Femur (tissue), 1 donor: ENCODE measurements around the gene TSKS.
"Not testable (repeated sequence)": the region's sequence is repeated elsewhere in the genome, so short reads cannot be mapped to it uniquely, and the experiment has no call there.

Experiments used
- DNase-seq: peaks from one replicate; pipeline ENCODE4 v3.0.0-alpha.2; 2017

The TSKS gene

DNA sequence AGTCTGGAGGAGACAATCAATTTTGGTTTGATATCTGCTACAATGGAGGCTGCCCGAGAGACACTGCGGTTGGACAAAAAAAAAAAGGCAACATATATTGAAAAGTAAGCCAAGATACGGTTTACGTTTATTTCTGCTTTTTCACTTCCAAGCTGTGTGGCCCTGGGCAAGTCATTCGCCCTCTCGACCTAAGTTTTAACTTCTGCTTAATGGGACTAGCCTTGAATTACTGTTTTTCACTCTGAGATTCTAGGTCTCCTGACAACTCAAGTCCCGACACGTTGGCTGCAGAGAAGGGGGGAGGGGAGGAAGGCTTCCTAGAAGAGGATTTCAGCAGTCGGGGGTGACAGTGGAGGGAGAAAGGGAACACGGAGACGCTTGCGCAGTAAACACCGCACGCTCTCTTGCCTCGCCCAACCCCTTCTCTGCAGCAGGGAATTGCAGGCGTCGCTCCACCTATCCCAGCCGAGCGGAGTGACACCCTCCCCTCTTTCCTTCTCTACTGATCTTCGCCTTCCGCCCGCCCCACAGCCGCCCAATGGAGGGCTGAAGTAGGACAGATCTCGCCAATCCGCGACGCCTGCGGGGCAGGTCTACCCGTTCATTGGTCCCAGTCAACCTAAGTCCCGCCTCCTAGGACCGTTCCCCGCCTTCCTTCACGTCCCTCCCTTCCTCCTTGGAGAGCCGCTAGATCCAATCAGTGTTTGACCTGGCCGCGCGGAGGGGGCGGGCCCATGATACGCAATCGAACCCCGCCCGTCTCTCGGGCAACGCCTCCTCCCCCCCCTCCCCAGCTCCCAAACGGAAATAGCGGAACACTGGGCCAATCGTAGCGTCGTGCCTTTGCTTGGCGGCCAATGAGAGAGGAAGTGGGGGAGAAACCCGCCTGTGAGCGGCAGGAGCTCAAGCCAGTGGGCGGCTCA lies 3.2 kb upstream of the TSKS start:
- DNase-seq: peak; percentile 100

DNA sequence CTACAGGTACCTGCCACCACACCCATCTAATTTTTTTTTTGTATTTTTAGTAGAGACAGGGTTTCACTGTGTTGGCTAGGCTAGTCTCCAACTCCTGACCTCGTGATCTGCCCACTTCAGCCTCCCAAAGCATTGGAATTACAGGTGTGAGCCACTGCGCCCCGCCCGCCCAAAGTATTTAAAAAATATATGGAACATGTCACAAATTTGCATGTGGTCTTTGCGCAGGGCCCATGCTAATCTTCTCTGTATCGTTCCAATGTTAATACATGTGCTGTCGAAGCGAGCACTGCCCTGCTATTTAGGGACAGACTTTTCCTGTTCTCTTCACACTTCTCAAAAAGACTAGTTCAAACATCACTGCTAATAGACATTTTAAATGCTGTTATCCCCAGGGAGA lies 1.2 kb upstream of the TSKS start:
- no peak for DNase-seq

DNA sequence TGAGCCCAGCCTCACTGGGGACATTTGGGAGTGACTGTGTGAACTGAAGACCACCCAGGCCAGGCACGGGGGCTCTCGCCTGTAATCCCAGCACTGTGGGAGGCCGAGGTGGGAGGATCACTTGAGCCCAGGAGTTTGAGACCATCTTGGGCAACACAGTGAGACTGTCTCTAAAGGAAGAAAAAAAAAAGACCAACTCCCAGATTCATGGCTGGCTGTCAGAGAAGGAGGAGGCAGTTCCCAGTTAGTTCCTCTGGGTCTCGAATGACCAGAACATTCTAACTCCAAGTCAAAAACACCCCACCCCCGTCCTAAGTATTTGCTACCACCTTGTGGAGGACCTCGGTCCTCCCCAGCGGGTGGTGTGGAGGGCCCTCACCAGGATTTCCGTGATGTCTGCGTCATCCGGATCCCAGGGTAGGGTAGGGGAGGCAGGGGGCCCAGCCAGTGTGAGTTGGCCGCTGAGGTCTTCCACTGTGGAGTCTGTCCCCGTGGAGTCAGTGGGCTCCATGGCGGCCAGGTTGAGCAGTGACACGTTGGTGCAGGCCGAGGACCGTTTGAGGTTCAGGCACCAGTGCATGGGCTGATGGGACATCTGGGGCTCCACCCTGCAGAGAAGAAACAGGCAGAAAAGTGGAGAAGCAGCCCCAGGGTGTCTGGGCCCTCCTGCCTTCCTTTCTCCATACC lies 1.3 kb downstream of the TSKS start:
- peak; percentile 58 for DNase-seq

DNA sequence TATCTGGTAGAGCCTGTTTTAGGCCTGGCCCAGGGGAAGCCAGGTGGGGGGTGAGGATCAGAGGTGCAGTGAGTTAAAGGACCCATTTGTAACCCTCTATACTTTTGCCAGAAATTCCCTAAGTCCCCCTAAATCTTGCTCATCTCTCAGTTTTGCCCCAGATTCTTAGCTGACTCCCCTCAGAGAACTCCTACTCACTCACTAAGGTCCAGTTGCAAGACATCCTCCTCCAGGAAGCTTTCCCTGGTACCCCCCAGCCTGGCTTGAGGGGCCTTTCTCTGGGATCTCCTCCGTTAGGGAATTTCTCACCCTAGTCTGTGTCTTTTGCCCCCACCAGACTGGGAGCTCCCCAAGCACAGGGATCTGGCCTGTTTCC lies 1.9 kb downstream of the TSKS start:
- DNase-seq: no peak

DNA sequence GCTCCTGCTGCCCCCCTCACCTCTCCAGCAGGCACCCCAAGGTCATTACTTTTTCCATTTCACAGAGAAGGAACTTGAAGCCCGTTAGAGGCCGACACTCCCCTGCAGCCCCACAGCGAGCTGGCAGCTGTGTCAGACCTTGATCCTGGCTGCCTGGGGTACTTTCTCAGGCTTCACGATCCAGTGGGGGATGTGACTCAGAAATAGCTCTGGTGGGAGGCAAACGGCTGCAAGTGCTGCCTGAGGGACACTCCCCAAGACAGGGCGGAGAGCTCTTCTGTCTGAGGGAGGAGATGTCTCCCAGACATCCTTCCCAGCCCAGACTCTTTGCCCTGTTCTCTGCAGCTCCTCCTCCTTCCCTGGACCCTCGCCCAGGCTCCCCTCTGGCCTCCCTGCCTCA lies 4.8 kb downstream of the TSKS start:
- no peak for DNase-seq

DNA sequence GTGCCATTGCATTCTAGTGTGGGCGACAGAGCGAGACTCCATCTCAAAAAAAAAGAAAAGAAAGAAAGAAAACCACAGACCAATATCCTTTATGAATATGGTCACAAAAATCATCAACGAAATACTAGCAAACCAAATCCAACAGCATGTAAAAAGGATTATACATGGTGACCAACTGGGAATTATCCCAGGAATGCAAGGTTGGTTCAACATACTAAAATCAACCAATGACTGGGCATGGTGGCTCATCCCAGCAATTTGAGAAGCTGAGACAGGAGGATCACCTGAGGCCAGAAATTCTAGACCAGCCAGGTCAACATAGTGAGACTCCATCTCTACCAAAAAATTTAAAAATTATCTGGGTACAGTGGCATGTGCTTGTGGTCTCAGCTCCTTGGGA lies 7.2 kb downstream of the TSKS start:
- no peak for DNase-seq

DNA sequence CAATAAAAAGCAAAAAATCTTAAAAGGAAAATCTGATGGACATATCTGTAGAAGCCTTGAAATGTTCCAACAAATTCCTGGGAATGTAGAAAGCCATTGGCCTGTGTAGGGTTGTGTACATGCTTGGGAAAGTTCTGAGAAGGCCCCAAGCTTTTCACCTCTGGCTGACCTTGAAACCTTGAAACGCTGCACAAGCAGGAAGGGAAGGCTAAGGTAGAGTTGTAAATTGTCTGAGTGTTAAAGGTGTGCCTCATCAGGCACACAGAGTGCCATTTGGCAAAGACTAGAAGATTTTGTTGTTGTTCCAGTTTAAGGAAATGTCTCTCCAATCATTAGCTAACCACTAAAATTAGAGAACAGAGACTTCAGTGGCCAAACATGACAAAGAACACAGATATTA lies 10.4 kb downstream of the TSKS start:
- DNase-seq: no peak

DNA sequence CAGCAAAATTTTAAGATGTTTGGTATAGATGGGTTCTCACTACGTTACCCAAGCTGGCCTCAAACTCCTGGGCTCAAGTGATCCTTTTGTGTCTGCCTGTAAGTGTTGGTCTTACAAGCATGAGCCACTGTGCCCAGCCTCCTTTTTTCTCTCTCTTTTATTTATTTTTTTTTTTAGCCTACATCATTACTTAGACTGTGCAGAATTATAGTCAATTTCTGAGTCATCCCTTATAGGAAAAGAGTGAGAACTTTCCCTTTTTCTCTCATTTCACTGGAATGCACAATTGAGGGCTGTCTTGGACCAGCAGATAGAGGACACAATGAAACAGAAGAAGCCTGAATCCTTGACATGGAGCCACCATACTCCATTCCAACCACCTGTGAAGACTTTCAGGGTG lies 13.3 kb downstream of the TSKS start:
- no peak for DNase-seq

DNA sequence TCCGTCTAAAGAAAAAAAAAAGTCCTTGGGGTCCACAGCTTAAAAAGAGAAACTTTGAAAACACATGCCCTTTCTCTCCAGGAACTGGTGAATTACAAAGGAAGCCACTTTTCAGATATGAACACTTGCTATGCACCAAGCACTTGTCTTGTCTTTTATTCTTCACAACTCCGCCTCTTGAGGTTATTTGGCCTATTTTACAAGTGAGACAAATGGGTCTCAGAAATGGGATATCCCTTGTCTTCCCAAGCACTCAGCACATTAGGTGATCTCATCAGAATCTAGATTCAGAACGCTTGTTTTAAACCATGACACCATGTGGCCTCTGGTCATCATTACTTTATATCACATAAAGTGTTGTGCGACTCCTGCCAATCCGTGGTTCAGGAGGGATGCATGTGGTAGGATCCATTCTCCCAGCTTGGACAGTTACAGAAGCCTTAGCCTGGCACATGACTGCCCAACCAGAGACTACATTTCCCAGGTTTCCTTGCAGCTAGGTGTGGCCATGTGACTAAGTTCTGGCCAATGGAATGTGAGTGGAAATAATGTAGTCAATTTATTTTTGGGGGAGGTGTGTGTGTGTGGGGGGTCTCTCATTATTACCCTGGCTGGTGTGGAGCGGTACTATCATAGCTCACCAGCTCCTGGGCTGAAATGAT lies 13.9 kb downstream of the TSKS start:
- no peak for DNase-seq

DNA sequence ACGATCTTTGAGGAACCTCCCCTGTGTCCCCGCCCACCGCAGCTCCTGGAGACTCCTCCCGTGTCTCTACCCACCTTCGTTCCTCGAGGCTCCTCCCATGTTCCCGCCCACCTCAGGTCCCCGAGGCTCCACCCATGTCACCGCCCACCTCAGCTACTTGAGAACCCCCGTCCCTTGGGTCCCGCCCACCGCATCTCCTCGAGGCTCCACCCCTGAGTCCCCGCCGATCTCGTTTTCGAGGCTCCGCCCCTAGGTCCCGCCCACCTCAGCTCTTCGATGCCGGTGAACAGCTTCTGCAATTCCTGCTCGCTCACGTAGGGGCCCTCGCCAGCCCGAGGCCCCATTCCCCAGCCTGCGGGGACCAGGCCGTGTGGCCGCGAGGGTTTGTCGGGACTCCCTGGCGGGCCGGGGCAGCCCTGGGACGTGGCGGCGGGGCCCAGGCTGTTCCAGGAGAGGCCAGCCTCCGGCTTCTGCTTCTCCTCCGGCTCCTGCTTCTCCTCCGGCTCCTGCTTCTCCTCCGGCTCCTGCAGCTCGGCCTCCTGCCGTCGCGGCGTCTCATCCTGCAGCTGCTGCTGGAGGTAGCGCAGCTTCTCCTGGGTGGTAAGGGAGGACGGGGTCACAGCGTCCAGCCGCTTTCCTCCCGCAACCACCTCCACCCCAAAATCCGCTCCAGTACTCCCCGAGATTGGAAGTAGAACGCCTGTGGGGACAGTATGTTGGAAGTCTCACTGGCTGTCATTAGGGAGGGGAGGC lies 16.7 kb downstream of the TSKS start:
- peak; percentile 69 for DNase-seq

DNA sequence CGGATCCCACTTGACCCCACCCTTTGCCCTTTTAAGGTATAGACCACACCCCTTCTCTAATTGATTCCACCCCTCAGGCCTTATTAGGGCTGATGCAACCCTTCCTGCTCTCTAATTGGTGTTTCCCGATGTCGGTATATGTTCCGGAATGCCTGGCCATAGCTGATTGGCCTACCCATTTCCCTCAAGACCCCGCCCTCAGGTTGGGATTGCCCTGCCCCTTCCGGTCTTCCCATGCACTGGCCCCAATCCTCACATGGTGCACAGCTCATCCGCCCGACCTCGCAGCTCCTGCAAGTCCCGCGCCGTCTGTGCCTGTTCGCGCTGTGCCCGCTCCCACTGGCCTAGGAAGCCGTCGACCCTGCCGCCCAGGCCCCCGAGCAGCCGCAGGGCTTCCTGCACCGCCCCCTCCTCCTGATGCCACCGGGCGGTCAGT lies 18.1 kb downstream of the TSKS start:
- no peak for DNase-seq

DNA sequence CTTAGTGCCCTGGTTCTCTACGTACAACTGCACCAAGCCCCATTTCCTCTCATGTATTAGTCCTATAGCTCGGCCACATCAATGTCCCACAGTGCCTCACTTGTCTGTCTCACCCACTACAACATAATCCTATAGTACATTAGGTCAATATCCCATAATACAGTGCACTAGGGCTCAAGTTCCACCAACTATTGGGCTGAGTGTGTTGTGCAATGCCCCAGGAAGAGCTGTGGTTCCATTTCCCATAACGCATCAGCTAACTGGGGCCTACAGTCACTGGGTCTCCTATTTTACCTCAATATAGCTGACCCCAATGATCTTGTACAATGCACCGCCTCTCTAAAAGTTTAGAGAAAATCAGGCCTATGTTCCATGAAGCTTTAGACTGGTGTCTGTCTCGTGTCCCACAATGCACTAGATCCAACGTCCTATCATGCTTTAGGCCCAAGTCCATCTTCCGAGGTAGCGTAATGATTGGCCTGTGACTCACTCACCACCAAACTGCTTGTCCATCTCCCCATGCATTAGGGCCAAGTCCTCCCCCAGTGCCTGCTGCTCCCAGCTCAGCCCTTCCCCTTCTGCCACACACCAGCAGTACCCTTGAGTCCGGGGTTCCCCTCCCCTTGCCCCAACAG lies 21.8 kb downstream of the TSKS start:
- DNase-seq: no peak

DNA sequence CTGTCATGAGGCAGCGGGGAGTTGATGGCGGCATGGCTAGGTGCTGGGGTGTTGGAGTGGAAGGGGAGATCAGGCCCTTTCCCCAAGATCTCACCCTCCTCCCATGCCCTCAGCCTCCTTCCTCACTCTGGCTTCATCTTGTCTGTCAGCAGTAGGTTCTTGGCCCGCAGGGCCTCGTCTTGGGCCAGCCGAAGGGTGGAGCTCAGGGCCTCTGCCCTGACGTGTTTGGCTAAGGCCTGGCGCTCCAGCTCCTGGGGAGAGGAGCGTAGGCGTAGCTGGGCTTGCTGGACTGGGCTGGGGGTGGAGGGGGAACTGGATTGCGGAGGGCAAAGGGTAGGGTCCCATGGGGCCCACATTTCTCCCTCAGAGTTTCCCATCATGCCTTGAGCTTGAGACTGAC lies 23.2 kb downstream of the TSKS start:
- no peak for DNase-seq

DNA sequence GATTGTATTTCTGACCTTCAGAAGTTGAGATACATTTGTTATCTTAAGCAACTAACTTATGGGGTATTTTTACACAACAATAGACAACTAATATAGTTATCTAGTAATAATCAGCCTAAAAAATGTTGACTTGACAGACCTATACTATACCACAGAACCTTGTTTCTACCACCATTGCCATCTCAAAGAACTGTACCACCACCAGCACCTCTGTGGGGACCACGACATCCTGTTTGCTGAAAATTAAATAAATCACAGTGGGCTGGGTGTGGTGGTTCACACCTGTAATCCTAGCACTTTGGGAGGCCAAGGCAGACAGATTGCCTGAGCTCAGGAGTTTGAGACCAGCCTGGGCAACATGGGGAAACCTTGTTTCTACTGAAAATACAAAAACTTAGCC lies 24.0 kb downstream of the TSKS start:
- DNase-seq: no peak

DNA sequence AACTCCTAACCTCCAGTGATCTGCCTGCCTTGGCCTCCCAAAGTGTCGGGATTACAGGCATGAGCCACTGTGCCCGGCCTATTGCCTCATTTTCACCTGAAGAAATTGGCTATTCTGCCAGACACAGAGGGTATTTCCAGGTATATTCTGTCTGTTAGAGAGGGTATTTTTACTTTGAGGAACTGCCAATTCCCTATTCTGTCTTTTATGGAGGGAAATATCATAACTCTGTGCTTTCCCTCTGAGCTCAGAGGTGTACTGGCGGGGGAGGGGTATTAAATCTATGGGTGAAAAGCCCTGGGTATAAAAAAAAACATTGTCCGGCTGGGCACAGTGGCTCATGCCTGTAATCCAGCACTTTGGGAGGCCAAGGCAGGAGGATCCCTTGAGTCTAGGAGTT lies 24.8 kb downstream of the TSKS start:
- no peak for DNase-seq

DNA sequence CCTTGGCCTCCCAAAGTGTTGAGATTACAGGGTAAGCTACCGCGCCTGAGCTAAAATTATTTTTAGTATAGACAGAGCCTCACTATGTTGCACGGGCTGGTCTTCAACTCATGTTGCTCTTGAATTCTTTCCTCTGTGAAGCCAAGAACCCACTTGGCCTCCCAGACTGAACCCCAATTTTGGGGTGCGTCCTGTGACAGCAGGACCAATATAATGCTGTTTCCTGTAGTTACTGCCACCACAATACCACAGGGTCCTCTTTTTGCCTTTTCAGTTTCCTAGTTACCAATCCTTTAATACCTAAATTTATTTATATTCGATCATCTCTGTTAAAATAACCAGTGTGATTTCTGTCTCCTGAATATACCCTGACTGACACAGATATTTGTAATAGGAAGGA lies 32.9 kb downstream of the TSKS start:
- no peak for DNase-seq

DNA sequence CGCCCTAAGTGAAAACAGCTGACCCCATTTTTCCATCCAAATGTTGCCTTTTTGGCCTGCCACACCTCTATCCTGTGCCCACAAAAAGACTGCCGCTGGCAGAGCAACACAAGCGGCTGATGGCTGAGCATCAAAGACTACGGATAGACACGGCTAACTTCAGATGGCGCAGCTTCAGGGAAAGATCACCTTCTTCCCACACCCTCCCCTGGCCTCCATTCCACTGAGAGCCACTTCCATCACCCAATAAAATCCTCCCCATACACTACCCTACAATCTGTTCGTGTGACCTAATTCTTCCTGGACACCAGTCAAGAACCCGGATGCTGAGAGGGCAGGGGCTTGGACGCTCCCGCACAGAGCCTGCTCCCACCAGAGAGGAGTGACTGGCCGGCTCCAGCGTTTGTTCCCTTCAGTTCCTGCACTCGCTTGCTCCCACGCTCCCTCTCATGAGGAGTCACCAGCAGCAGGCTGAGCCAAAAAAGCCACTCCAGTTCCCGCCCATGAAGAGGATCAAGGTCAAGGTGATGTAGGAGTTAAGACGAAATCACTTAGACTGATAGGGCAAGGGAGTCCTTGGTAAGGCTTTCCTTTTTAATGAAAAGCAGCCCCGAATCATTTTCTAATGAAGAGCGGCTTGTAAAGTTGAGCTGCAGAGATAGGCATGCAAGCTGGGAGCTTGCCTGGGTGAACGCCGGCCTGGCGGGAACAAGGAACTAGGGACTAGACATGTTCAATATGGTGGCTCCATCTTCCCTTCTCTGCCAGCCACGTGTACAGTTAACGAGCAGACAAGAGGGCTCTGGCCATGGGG lies 35.7 kb downstream of the TSKS start:
- peak; percentile 62 for DNase-seq

DNA sequence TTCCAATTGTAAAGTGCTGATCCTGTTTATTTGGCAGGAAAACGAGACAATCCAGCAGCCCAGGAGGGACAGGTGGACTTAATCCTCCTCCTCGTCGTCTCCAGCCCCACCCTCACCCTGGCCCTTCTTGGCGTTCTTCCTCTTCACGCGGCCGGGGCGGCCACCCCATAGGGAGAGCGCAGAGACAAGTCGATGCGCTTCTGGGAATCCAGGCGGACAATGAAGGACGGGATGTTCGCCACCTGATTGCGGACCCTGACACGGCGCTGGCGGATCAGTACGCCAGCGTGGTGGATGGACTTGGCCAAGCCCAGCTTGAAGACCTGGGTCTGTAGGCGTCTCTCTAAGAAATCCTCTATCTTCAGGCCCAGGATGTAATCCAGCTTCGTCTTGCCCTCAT lies 43.7 kb downstream of the TSKS start:
- DNase-seq: not testable (repeated sequence)

DNA sequence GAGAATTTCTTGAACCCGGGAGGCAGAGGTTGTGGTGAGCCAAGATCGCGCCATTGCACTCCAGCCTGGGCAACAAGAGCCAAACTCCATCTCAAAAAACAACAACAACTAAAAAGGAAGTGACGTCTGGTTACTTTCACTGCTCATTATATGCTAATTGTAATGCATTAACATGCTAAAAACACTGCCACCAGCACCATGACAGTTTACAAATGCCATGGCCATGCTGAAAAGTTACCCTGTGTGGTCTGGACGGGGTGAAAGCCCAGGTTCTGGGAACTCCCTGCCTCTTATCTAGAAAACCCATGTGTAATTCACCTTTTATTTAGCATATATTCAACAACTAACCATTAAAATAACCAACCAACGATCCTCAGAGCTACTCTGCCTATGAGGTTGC lies 44.1 kb downstream of the TSKS start:
- no peak for DNase-seq

DNA sequence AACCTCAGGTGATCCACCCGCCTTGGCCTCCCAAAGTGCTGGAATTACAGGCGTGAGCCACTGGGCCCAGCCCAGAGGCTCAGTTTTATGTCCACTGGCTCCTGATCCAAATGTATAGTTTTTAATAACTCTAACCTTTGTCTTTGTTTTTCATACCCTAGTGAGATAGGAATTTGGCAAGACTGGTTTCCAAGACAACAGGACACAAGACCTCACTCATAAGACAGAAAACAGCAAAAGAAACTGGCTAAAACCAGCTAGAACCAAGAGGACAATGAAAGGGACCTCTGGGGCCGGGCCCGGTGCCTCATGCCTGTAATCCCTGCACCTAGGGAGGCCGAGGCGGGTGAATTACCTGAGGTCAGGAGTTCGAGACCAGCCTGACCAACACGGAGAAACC lies 44.6 kb downstream of the TSKS start:
- no peak for DNase-seq

DNA sequence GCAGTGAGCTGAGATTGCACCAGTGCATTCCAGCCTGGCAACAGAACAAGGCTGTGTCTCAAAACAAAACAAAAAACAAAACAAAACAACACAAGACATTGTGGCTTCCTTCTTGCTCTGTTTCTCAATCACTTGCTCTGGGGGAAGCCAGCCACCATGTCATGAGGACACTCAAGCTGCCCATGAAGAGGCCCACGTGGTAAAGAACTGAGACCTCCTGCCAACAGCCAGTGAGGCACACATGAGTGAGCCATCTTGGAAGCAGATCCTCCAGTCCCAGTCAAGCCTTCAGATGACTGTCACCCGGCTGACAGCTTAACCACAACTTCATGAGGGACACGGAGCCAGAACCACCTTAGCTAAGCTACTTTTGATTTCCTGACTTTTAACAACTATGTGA lies 47.0 kb downstream of the TSKS start:
- DNase-seq: no peak
